Lower leg skin (tissue), 3 donors: Measurements from ENCODE around the gene NCKAP5.

Experiments used
- POLR2A ChIP-seq, 2 donors: fragments of 450-650 bp; IDR thresholded peaks; one replicate each; pipeline ENCODE4 v1.6.1; 2016 to 2017; ENCODE audit warnings: antibody characterized with exemption in 2 of 2, mild to moderate bottlenecking in 1 of 2, moderate library complexity in 1 of 2
- TF ChIP-seq, protein P1 (sequence below), 3 donors: fragments of 450-650 bp; IDR thresholded peaks; one replicate each; pipeline ENCODE4 v1.5.1; 2016; ENCODE audit warnings: antibody characterized with exemption in 3 of 3, mild to moderate bottlenecking in 3 of 3, moderate library complexity in 2 of 3

DNA sequence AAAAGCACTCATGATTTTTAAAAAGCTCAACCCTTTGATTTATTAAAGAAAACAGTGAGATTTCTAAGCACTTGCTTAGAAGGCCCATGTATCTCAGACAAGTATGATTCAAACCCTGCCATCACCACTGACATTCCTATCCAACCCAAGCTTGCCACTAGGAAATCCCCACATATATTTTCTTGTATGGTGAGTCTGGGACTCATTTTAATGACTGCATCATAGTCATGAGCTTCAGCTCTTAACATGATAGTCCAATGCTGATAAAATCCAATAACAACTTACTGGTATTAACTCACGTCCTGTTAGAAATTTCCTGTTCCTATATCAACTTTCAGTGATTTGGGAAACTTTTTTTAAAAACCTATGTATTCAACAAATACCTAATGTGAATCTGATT lies 39.4 kb upstream of the NCKAP5 start:
- TF ChIP-seq, protein P1, sequence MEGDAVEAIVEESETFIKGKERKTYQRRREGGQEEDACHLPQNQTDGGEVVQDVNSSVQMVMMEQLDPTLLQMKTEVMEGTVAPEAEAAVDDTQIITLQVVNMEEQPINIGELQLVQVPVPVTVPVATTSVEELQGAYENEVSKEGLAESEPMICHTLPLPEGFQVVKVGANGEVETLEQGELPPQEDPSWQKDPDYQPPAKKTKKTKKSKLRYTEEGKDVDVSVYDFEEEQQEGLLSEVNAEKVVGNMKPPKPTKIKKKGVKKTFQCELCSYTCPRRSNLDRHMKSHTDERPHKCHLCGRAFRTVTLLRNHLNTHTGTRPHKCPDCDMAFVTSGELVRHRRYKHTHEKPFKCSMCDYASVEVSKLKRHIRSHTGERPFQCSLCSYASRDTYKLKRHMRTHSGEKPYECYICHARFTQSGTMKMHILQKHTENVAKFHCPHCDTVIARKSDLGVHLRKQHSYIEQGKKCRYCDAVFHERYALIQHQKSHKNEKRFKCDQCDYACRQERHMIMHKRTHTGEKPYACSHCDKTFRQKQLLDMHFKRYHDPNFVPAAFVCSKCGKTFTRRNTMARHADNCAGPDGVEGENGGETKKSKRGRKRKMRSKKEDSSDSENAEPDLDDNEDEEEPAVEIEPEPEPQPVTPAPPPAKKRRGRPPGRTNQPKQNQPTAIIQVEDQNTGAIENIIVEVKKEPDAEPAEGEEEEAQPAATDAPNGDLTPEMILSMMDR (IDR thresholded peaks at IDR 0.05), result no peak
- TF ChIP-seq POLR2A (IDR thresholded peaks at IDR 0.05), result no peak
